NCI-H1105 (cell line): ENCODE data around the gene ELFN1.

Experiments
- DNase-seq: peaks from one replicate; lab custom pipeline; 2025; lab: John Stamatoyannopoulos, UW

The ELFN1 gene

GRCh38 chr7:1696671-1697498, 26.8 kb downstream of the ELFN1 start:
- no peak for DNase-seq

- no peak for DNase-seq
These were observed 27.5 kb downstream of the ELFN1 start for GRCh38 chr7:1697499-1698125.

GRCh38 chr7:1698201-1698600, 28.1 kb downstream of the ELFN1 start:
- DNase-seq = no peak

- no peak for DNase-seq
These were observed 28.9 kb downstream of the ELFN1 start for GRCh38 chr7:1698951-1699350.

- DNase-seq = no peak
These were observed 30.0 kb downstream of the ELFN1 start for GRCh38 chr7:1700086-1700485.

- no peak for DNase-seq
These were observed 30.7 kb downstream of the ELFN1 start for GRCh38 chr7:1700536-1701333.

GRCh38 chr7:1702652-1703051, 32.6 kb downstream of the ELFN1 start:
- no peak for DNase-seq

GRCh38 chr7:1703441-1703840, 33.4 kb downstream of the ELFN1 start:
- no peak for DNase-seq

- no peak for DNase-seq
These were observed 34.1 kb downstream of the ELFN1 start for GRCh38 chr7:1703871-1704810.

GRCh38 chr7:1704811-1705738, 35.0 kb downstream of the ELFN1 start:
- DNase-seq = no peak

- DNase-seq = no peak
These were observed 35.8 kb downstream of the ELFN1 start for GRCh38 chr7:1705856-1706255.

- no peak for DNase-seq
These were observed 36.3 kb downstream of the ELFN1 start for GRCh38 chr7:1706381-1706720.

GRCh38 chr7:1706721-1707613, 36.9 kb downstream of the ELFN1 start:
- no peak for DNase-seq

- no peak for DNase-seq
These were observed 37.9 kb downstream of the ELFN1 start for GRCh38 chr7:1707756-1708595.

- no peak for DNase-seq
These were observed 38.6 kb downstream of the ELFN1 start for GRCh38 chr7:1708596-1709251.

- DNase-seq = no peak
These were observed 39.2 kb downstream of the ELFN1 start for GRCh38 chr7:1709281-1709680.

GRCh38 chr7:1709900-1710299, 39.8 kb downstream of the ELFN1 start:
- DNase-seq = no peak

- no peak for DNase-seq
These were observed 40.9 kb downstream of the ELFN1 start for GRCh38 chr7:1710936-1711335.
